Prostate gland (tissue), 2 donors: Measurements from ENCODE around the gene SCLY.

Experiments used
- POLR2A ChIP-seq: fragments of 450-650 bp; IDR thresholded peaks from one replicate; pipeline ENCODE4 v1.6.1; 2016; ENCODE audit warnings: antibody characterized with exemption, mild to moderate bottlenecking
- TF ChIP-seq, protein P1 (sequence below), 4 experiments: fragments of 200-600 bp in 2 of 4; fragments of 450-650 bp in 2 of 4; sonication (generic) in 2 of 4; IDR thresholded peaks; 1 replicate in 3 of 4; 2 replicates in 1 of 4; pipeline ENCODE4 v1.5.1; 2016 to 2019; ENCODE audit warnings: antibody characterized with exemption in 4 of 4, mild to moderate bottlenecking in 2 of 4, moderate library complexity in 2 of 4

DNA sequence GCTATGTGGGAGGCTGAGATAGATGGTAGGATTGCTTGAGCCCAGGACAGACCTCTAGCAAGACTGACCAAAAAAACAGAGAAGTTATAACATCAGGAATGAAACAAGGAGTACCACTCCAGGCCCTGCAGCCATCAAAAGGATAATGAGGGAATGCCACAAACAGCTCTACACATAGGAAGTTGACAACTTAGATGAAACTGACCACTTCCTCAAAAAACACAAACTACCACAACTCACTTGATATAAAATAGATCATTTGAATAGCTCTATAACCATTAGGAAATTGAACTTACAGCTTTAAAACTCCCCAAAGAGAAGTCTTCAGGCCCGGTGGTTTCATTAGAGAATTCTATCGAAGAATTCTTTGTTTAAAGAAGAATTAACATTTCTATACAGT, 26.4 kb downstream of the SCLY start:
- TF ChIP-seq, protein P1, sequence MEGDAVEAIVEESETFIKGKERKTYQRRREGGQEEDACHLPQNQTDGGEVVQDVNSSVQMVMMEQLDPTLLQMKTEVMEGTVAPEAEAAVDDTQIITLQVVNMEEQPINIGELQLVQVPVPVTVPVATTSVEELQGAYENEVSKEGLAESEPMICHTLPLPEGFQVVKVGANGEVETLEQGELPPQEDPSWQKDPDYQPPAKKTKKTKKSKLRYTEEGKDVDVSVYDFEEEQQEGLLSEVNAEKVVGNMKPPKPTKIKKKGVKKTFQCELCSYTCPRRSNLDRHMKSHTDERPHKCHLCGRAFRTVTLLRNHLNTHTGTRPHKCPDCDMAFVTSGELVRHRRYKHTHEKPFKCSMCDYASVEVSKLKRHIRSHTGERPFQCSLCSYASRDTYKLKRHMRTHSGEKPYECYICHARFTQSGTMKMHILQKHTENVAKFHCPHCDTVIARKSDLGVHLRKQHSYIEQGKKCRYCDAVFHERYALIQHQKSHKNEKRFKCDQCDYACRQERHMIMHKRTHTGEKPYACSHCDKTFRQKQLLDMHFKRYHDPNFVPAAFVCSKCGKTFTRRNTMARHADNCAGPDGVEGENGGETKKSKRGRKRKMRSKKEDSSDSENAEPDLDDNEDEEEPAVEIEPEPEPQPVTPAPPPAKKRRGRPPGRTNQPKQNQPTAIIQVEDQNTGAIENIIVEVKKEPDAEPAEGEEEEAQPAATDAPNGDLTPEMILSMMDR (IDR thresholded peaks at IDR 0.05): no peak
- TF ChIP-seq POLR2A: no peak
